Measurements from ENCODE around the gene KRTAP1-4. TPM values are rescaled to one million over a fixed set of nuclear protein-coding genes. Genes with fewer than 3 reads are reported as not detected.

Gene KRTAP1-4
- total RNA-seq, 2 experiments from 2014 or later: not detected

DNA sequence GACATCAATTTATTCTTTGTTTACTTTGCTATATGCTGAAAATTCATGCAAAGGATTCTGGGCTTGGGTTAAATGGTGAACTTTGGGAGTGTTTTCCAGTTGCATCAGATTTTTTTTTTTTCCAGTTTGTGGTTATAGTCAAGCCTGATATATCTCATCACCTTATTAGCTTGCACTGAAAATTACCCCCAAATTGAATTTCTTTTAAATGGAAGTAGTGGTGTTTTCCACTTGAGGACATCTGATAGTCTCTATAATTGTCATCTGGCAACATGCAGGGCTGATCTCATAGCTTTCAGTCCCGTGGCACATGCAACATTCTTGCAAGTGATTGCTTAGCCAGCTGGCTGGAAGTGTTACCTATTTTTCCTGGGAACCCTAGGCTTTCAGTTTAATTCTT, 16.4 kb downstream of the KRTAP1-4 start:
- Mint-ChIP-seq H3K36me3 (ENCODE audit: low read depth) (no peaks in the 10 kb centered on the region), H3K4me3 (no peak overlapping the region), H3K4me1 (ENCODE audit: low read depth) (no peaks in the 10 kb centered on the region), H3K9me3 (no peaks in the 10 kb centered on the region), H3K27me3 (peaks cover 4% of the 10 kb centered on the region), H3K27ac (no peak overlapping the region)
- Histone ChIP-seq H3K27ac (ENCODE audit: low read depth in 1 of 2, low read length in 2 of 2) (no peak overlapping the region), H3K4me1 (ENCODE audit: insufficient read depth, low read length) (no peaks in the 10 kb centered on the region), H3K9me3 (ENCODE audit: control insufficient read depth in 1 of 2, insufficient read depth in 1 of 2, low read length in 2 of 2) (no peaks in the 10 kb centered on the region), H3K27me3 (ENCODE audit: control insufficient read depth in 1 of 2, insufficient read depth in 2 of 2, low read length in 2 of 2) (no peaks in the 10 kb centered on the region), H3K36me3 (ENCODE audit: insufficient read depth, low read length) (no peaks in the 10 kb centered on the region), H3K4me3 (ENCODE audit: low read length) (no peak overlapping the region)
- CTCF ChIA-PET: no interaction called here
- ATAC-seq (ENCODE audit: poor library complexity) (no peak), DNase-seq (no peak)
- intact Hi-C loops (cut with DNase I, micrococcal nuclease): no loop called here
- no peak for TF ChIP-seq CTCF (IDR thresholded peaks at IDR 0.05)
- POLR2A ChIA-PET: interaction anchor here (0.5 to 1.2 kb wide), 3 partner anchors 26 to 1727 kb away, joined by 3 read pairs; no protein-coding TSS in a partner anchor

GRCh38 chr17:41013181-41013580, 16.8 kb downstream of the KRTAP1-4 start:
- Histone ChIP-seq H3K9me3 (ENCODE audit: control insufficient read depth in 1 of 2, insufficient read depth in 1 of 2, low read length in 2 of 2) (no peaks in the 10 kb centered on the region), H3K27ac (ENCODE audit: low read depth in 1 of 2, low read length in 2 of 2) (no peak overlapping the region), H3K4me1 (ENCODE audit: insufficient read depth, low read length) (no peaks in the 10 kb centered on the region), H3K27me3 (ENCODE audit: control insufficient read depth in 1 of 2, insufficient read depth in 2 of 2, low read length in 2 of 2) (no peaks in the 10 kb centered on the region), H3K4me3 (ENCODE audit: low read length) (no peak overlapping the region), H3K36me3 (ENCODE audit: insufficient read depth, low read length) (no peaks in the 10 kb centered on the region)
- TF ChIP-seq CTCF (IDR thresholded peaks at IDR 0.05): no peak
- Mint-ChIP-seq H3K27me3 (peaks cover 4% of the 10 kb centered on the region), H3K4me3 (no peak overlapping the region), H3K36me3 (ENCODE audit: low read depth) (no peaks in the 10 kb centered on the region), H3K4me1 (ENCODE audit: low read depth) (no peaks in the 10 kb centered on the region), H3K9me3 (no peaks in the 10 kb centered on the region), H3K27ac (no peak overlapping the region)
- CTCF ChIA-PET: no interaction called here
- no peak for DNase-seq
- intact Hi-C loops (cut with DNase I, micrococcal nuclease): no loop called here
- POLR2A ChIA-PET: interaction anchor here (0.6 kb wide), 1 partner anchor 26 kb away, joined by 3 read pairs; no protein-coding TSS in a partner anchor
- no peak for ATAC-seq (ENCODE audit: poor library complexity)

- Mint-ChIP-seq H3K27me3 (peaks cover 1% of the 10 kb centered on the region), H3K36me3 (ENCODE audit: low read depth) (no peaks in the 10 kb centered on the region), H3K4me3 (no peak overlapping the region), H3K4me1 (ENCODE audit: low read depth) (no peaks in the 10 kb centered on the region), H3K27ac (no peak overlapping the region), H3K9me3 (no peaks in the 10 kb centered on the region)
- intact Hi-C loops (cut with DNase I, micrococcal nuclease): no loop called here
- Histone ChIP-seq H3K4me1 (ENCODE audit: insufficient read depth, low read length) (no peaks in the 10 kb centered on the region), H3K9me3 (ENCODE audit: control insufficient read depth in 1 of 2, insufficient read depth in 1 of 2, low read length in 2 of 2) (no peaks in the 10 kb centered on the region), H3K36me3 (ENCODE audit: insufficient read depth, low read length) (no peaks in the 10 kb centered on the region), H3K4me3 (ENCODE audit: low read length) (no peak overlapping the region), H3K27ac (ENCODE audit: low read depth in 1 of 2, low read length in 2 of 2) (no peak overlapping the region), H3K27me3 (ENCODE audit: control insufficient read depth in 1 of 2, insufficient read depth in 2 of 2, low read length in 2 of 2) (no peaks in the 10 kb centered on the region)
- ChIA-PET CTCF (no interaction called here), POLR2A (no interaction called here)
- TF ChIP-seq CTCF (IDR thresholded peaks at IDR 0.05): no peak
- ATAC-seq (ENCODE audit: poor library complexity) (no peak), DNase-seq (no peak)
These were observed 17.5 kb downstream of the KRTAP1-4 start for GRCh38 chr17:41012326-41013120.

Measured in CD4-positive, alpha-beta T cell (primary cell).